GM10266 (cell line): Measurements from ENCODE around the gene NR1H3.

Source experiments
- DNase-seq: peaks from one replicate; pipeline ENCODE4 v3.0.0; 2012; ENCODE audit errors: extremely low spot score
- CTCF ChIP-seq: IDR thresholded peaks from 2 replicates; pipeline ENCODE4 v1.5.1; 2012; ENCODE audit warnings: mild to moderate bottlenecking, low read depth; ENCODE audit not compliant: control insufficient read depth, insufficient read depth; ENCODE audit errors: missing control alignments

NR1H3 gene

GRCh38 chr11:47253660-47254059 is 4.1 kb upstream of the NR1H3 start:
- DNase-seq = no peak
- no peak for TF ChIP-seq CTCF

- DNase-seq = no peak
- no peak for TF ChIP-seq CTCF
Measured at GRCh38 chr11:47254386-47254785, 3.4 kb upstream of the NR1H3 start.

- DNase-seq = no peak
- TF ChIP-seq CTCF = no peak
Measured at GRCh38 chr11:47256374-47256773, 1.4 kb upstream of the NR1H3 start.

- no peak for TF ChIP-seq CTCF
- no peak for DNase-seq
Measured at GRCh38 chr11:47257177-47257516, 649 bp upstream of the NR1H3 start.

GRCh38 chr11:47258317-47258902 is 614 bp downstream of the NR1H3 start:
- no peak for TF ChIP-seq CTCF
- no peak for DNase-seq

- DNase-seq = peak; percentile 64
Measured at GRCh38 chr11:47259232-47259977, 1.6 kb downstream of the NR1H3 start.

More at GRCh38 chr11:47259232-47259977, 1.6 kb downstream of the NR1H3 start:
- peak; percentile 58 for TF ChIP-seq CTCF
